HepG2 (cell line): ENCODE results near the gene DRG1. TPM values are rescaled to one million over a fixed set of nuclear protein-coding genes. Genes with fewer than 3 reads are reported as not detected.

Experiments used
- ATAC-seq: fragments of 200-7000 bp; cut with Tn5 transposase; 3 replicates; pipeline ENCODE4 v1.9.1; 2020; ENCODE audit warnings: mild to moderate bottlenecking, moderate library complexity
- BruUV-seq: library from RNA; stranded (reverse); fragments of 400-500 nt; replicated peaks from 2 replicates; lab custom pipeline; 2021; lab: Mats Ljungman, UMichigan
- CTCF ChIA-PET: fragments of 300-600 bp; formaldehyde crosslinking; extraction: SDS; loops from one replicate; lab custom pipeline; 2021; ENCODE audit warnings: low total read pairs, inconsistent platforms, low intra/inter-chr PET ratio; lab: Yijun Ruan, JAX
- POLR2A ChIA-PET: fragments of 350-600 bp; sonication (Branson Sonifier 250); formaldehyde crosslinking; loops from one replicate; lab custom pipeline; 2020; ENCODE audit warnings: antibody characterized with exemption, inconsistent platforms; lab: Yijun Ruan, JAX
- DNase-seq: peaks from one replicate; pipeline ENCODE4 v3.0.0-alpha.2; 2015; ENCODE audit warnings: low spot score
- FAIRE-seq: peaks from 3 replicates; lab custom pipeline; 2011; peaks lifted over from hg19 to GRCh38; lab: Jason Lieb, UNC
- H2AFZ ChIP-seq: one replicate; pipeline ENCODE4 v1.6.1; 2011; ENCODE audit warnings: low read length, inconsistent platforms
- H3K27ac ChIP-seq: fragments of 300-600 bp; 3 replicates; pipeline ENCODE4 v1.8.0; 2011; ENCODE audit warnings: mixed run types, mild to moderate bottlenecking, mixed read lengths, low read length, inconsistent platforms; ENCODE audit not compliant: insufficient read depth; ENCODE audit errors: extremely low read length
- H3K27me3 ChIP-seq, 2 experiments: fragments of 200-600 bp in 1 of 2; 2 replicates in 1 of 2; 3 replicates in 1 of 2; pipeline versions ENCODE4 v1.6.0 to v1.8.0; 2011; ENCODE audit warnings: low read length in 2 of 2, mild to moderate bottlenecking in 2 of 2, moderate library complexity in 2 of 2, inconsistent platforms in 1 of 2; ENCODE audit not compliant: insufficient read depth in 2 of 2, control insufficient read depth in 1 of 2
- H3K36me3 ChIP-seq, 2 experiments: fragments of 200-600 bp in 1 of 2; replicated peaks in 1 of 2; 2 replicates in 1 of 2; 3 replicates in 1 of 2; pipeline versions ENCODE4 v1.5.1 to v1.8.0; 2011; ENCODE audit warnings: low read length in 2 of 2, inconsistent platforms in 1 of 2; ENCODE audit not compliant: insufficient read depth in 2 of 2, control insufficient read depth in 1 of 2
- H3K4me1 ChIP-seq: 2 replicates; pipeline ENCODE4 v1.5.1; 2012; ENCODE audit warnings: low read length, inconsistent platforms; ENCODE audit not compliant: insufficient read depth
- H3K4me2 ChIP-seq: 2 replicates; pipeline ENCODE4 v1.6.0; 2011; ENCODE audit warnings: low read depth, low read length, inconsistent platforms
- H3K4me3 ChIP-seq, 3 experiments: fragments of 200-600 bp in 1 of 3; sonication (generic), shearing (Covaris generic) in 1 of 3; replicated peaks in 1 of 3; 2 replicates each; pipeline ENCODE4 v1.5.1; 2011 to 2016; ENCODE audit warnings: low read length in 3 of 3, inconsistent platforms in 2 of 3, low read depth in 2 of 3, mild to moderate bottlenecking in 2 of 3, control low read depth in 1 of 3, mixed read lengths in 1 of 3; ENCODE audit not compliant: insufficient read depth in 1 of 3
- H3K79me2 ChIP-seq: one replicate; pipeline ENCODE4 v1.6.1; 2011; ENCODE audit warnings: low read length, inconsistent platforms; ENCODE audit not compliant: insufficient read depth
- H3K9ac ChIP-seq: 2 replicates; pipeline ENCODE4 v1.6.0; 2011; ENCODE audit warnings: mild to moderate bottlenecking, low read depth, low read length, inconsistent platforms; ENCODE audit not compliant: insufficient read depth
- H3K9me3 ChIP-seq: 2 replicates; pipeline ENCODE4 v1.5.1; 2012; ENCODE audit warnings: mild to moderate bottlenecking, low read length
- H4K20me1 ChIP-seq: 2 replicates; pipeline ENCODE4 v1.6.0; 2011; ENCODE audit warnings: inconsistent platforms, mild to moderate bottlenecking, low read length, moderate library complexity; ENCODE audit not compliant: insufficient read depth
- BORCS8-MEF2B ChIP-seq: sonication (generic); formaldehyde crosslinking; IDR thresholded peaks from 2 replicates; pipeline ENCODE4 v1.8.0; 2022; ENCODE audit warnings: mild to moderate bottlenecking, missing genetic modification reagents
- JUNB ChIP-seq: sonication (generic); formaldehyde crosslinking; IDR thresholded peaks from 2 replicates; pipeline ENCODE4 v1.8.0; 2022; ENCODE audit warnings: missing genetic modification reagents, mild to moderate bottlenecking, borderline replicate concordance
- KLF15 ChIP-seq: sonication (generic); formaldehyde crosslinking; IDR thresholded peaks from 2 replicates; pipeline ENCODE4 v1.8.1; 2023; ENCODE audit warnings: borderline replicate concordance, mild to moderate bottlenecking, inconsistent platforms, missing genetic modification reagents, mixed read lengths
- MED1 ChIP-seq: sonication (generic); formaldehyde crosslinking; IDR thresholded peaks from 2 replicates; pipeline ENCODE4 v1.4.0; 2020; ENCODE audit warnings: missing genetic modification reagents
- ONECUT2 ChIP-seq: sonication (generic); formaldehyde crosslinking; IDR thresholded peaks from 2 replicates; pipeline ENCODE4 v1.4.0; 2020; ENCODE audit warnings: missing genetic modification reagents
- PPARG ChIP-seq: conservative IDR thresholded peaks from 2 replicates; pipeline ENCODE4 v1.6.1; 2016; ENCODE audit warnings: missing biosample characterization, missing genetic modification reagents
- SNRNP70 ChIP-seq: fragments of 200-400 bp; formaldehyde crosslinking; IDR thresholded peaks from 2 replicates; pipeline ENCODE4 v1.6.1; 2017; ENCODE audit warnings: mild to moderate bottlenecking, low read depth, low read length, moderate library complexity
- TOE1 ChIP-seq: sonication (generic); formaldehyde crosslinking; IDR thresholded peaks from 2 replicates; pipeline ENCODE4 v1.4.0; 2020; ENCODE audit warnings: mild to moderate bottlenecking, missing genetic modification reagents
- ZNF572 ChIP-seq: sonication (generic); formaldehyde crosslinking; IDR thresholded peaks from 2 replicates; pipeline ENCODE4 v1.5.1; 2020; ENCODE audit warnings: mild to moderate bottlenecking, missing genetic modification reagents
- ZSCAN21 ChIP-seq: sonication (generic); formaldehyde crosslinking; IDR thresholded peaks from 2 replicates; pipeline ENCODE4 v1.8.0; 2022; ENCODE audit warnings: mild to moderate bottlenecking, missing genetic modification reagents, moderate library complexity, borderline replicate concordance
- in situ Hi-C: cut with HindIII; loops from 2 replicates; pipeline ENCODE4 v1.10.0; 2017; ENCODE audit warnings: low pct_unique_long_range_greater_than_20kb; ENCODE audit not compliant: extremely low pct_ligation_motif_present
- intact Hi-C: fragments of 100-400 bp; cut with micrococcal nuclease; formaldehyde crosslinking; loops from one replicate; pipeline ENCODE4 v1.10.0; 2022; ENCODE audit not compliant: unreplicated experiment
- polyA plus RNA-seq, 8 experiments: library from polyadenylated mRNA; depleted of rRNA in 3 of 8; stranded (reverse) in 7 of 8; unstranded in 1 of 8; fragments of >200 nt; fragmentation: Illumina TruSeq in 4 of 8; extraction: Trizol in 4 of 8; gene quantifications; 2 replicates each; pipeline versions ENCODE4 v1.2.1 to v1.2.3, GENCODE V29; 2011 to 2016; ENCODE audit warnings: low read depth in 4 of 8, missing spikeins in 1 of 8, mixed read lengths in 1 of 8; ENCODE audit not compliant: insufficient read depth in 1 of 8
- total RNA-seq, 5 experiments: library from RNA; depleted of rRNA; stranded (reverse); fragments of >200 nt; fragmentation: Illumina TruSeq; extraction: Trizol; gene quantifications; 2 replicates each; pipeline ENCODE4 v1.2.3, GENCODE V29; 2016; ENCODE audit warnings: low read depth in 1 of 5
- TF ChIP-seq, protein P1 (sequence below): sonication (generic); formaldehyde crosslinking; IDR thresholded peaks from 2 replicates; pipeline ENCODE4 v1.4.0; 2020; ENCODE audit warnings: missing genetic modification reagents
- TF ChIP-seq, protein P2 (sequence below): sonication (generic); formaldehyde crosslinking; IDR thresholded peaks from 2 replicates; pipeline ENCODE4 v1.4.0; 2020; ENCODE audit warnings: mild to moderate bottlenecking, missing genetic modification reagents
- TF ChIP-seq, protein P3 (sequence below), 2 experiments: sonication (generic) in 1 of 2; formaldehyde crosslinking in 1 of 2; IDR thresholded peaks; 2 replicates each; pipeline versions ENCODE4 v1.6.1 to v1.9.0; 2014 to 2022; ENCODE audit warnings: antibody characterized with exemption in 1 of 2, borderline replicate concordance in 1 of 2, inconsistent platforms in 1 of 2, low read depth in 1 of 2, missing genetic modification reagents in 1 of 2

DRG1 gene
- total and polyA plus RNA-seq, 2 of the 13 experiments (the other 11 are each of a cell fraction or from before 2014, with no cell fraction given): 59.0 to 94.8 TPM

DNA sequence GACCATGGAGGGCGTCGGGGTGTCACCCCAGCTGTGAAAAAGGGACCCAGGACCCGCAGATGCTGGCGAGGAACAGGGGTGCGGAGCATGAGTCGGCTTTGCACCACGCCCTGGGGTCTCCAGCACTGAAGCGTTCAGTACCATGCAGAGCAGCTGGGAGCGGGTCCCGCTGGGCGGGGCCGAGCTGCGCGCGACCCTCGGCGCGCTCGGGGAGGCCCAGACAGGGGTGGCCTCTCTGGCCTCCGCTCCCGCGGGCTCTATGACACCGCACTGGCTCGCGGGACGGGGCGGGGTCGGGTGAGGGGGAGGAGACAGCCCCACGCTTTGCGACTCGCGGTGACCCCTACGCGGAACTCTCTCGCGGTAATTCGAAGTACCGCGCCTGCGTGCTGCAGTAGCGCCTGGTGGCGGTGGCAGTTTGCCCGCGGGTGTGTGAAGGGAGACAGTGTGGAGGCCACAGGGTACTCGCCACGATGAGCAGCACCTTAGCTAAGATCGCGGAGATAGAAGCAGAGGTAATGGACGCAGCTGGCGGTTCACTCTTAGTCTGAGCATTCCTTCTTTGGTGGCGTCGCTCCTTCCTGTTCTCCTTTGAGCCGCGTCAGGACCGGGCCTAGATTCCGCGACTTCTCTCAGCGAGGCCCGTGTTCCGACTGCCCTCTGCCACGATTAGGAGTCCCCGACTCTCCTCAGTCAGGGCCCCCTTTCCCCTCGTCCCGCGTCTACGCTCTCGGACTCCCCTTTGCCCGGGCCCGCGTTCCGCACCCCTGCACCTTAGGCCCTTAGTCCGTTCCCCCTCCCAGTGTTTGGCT lies at the start of gene DRG1 (continued):
- no peak; the same call in 1 of the 2 replicates for TF ChIP-seq PPARG (CRISPR knock-in tag)
- TF ChIP-seq BORCS8-MEF2B (CRISPR knock-in tag): no peak; the same call in 1 of the 2 replicates
- TF ChIP-seq SNRNP70: no peak
- TF ChIP-seq TOE1 (CRISPR knock-in tag): no peak
- TF ChIP-seq, protein P1, sequence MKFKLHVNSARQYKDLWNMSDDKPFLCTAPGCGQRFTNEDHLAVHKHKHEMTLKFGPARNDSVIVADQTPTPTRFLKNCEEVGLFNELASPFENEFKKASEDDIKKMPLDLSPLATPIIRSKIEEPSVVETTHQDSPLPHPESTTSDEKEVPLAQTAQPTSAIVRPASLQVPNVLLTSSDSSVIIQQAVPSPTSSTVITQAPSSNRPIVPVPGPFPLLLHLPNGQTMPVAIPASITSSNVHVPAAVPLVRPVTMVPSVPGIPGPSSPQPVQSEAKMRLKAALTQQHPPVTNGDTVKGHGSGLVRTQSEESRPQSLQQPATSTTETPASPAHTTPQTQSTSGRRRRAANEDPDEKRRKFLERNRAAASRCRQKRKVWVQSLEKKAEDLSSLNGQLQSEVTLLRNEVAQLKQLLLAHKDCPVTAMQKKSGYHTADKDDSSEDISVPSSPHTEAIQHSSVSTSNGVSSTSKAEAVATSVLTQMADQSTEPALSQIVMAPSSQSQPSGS: peak; percentile 54; the same call in 1 of the 2 replicates
- TF ChIP-seq, protein P2, sequence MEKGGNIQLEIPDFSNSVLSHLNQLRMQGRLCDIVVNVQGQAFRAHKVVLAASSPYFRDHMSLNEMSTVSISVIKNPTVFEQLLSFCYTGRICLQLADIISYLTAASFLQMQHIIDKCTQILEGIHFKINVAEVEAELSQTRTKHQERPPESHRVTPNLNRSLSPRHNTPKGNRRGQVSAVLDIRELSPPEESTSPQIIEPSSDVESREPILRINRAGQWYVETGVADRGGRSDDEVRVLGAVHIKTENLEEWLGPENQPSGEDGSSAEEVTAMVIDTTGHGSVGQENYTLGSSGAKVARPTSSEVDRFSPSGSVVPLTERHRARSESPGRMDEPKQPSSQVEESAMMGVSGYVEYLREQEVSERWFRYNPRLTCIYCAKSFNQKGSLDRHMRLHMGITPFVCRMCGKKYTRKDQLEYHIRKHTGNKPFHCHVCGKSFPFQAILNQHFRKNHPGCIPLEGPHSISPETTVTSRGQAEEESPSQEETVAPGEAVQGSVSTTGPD (CRISPR knock-in tag): no peak
- no peak for TF ChIP-seq ONECUT2 (CRISPR knock-in tag)
- TF ChIP-seq ZSCAN21 (CRISPR knock-in tag): peak; percentile 43; the same call in 1 of the 2 replicates

DNA sequence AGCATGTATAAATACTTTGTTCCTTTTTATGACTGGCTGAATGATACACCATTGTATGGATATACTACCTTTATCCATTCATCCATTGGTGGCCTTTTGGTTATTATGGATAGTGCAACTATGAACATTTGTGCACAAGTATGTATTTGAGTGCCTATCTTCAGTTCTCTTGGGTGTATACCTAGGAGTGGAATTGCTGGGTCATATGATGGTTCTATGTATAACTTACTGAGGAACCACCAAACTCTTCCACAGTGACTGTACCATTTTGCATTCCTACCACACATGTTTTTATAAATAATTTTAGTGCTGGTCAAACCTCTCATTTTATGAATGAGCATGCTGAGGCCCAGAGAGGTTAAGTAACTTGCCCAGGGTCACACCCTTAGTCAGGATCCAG lies 49.4 kb upstream of the DRG1 start:
- BruUV-seq: no TSS peak
- no peak overlapping the region for H3K4me3 ChIP-seq
- H2AFZ ChIP-seq: no peak overlapping the region
- no peak for ATAC-seq
- no peak for DNase-seq
- FAIRE-seq: no peak
- H3K27ac ChIP-seq: no peak overlapping the region
- peak overlapping the region; percentile 2; the same call in 1 of the 2 replicates for H3K4me2 ChIP-seq
- CTCF ChIA-PET: no interaction called here
- H4K20me1 ChIP-seq: peaks cover 1% of the 10 kb centered on the region; the same call in 1 of the 2 replicates
- H3K4me1 ChIP-seq: peaks cover 47% of the 10 kb centered on the region
- no peaks in the 10 kb centered on the region for H3K36me3 ChIP-seq
- no peaks in the 10 kb centered on the region; a peak in 1 of 5 replicates for H3K27me3 ChIP-seq
- POLR2A ChIA-PET: interaction anchor here (1.0 to 1.3 kb wide), 3 partner anchors 10 to 49 kb away, joined by 5 to 8 read pairs (median 5); partner anchors contain the start of gene DRG1
- in situ Hi-C loops (loop anchor here (5.0 kb wide), 1 partner anchor 47 kb away; the partner anchor contains the start of gene DRG1), intact Hi-C loops (no loop called here)
- peaks cover 10% of the 10 kb centered on the region for H3K79me2 ChIP-seq
- no peak overlapping the region for H3K9ac ChIP-seq
- no peaks in the 10 kb centered on the region for H3K9me3 ChIP-seq
- TF ChIP-seq KLF15 (no peak), MED1 (no peak), ZNF572 (CRISPR knock-in tag) (no peak), JUNB (no peak)
- TF ChIP-seq, protein P3, sequence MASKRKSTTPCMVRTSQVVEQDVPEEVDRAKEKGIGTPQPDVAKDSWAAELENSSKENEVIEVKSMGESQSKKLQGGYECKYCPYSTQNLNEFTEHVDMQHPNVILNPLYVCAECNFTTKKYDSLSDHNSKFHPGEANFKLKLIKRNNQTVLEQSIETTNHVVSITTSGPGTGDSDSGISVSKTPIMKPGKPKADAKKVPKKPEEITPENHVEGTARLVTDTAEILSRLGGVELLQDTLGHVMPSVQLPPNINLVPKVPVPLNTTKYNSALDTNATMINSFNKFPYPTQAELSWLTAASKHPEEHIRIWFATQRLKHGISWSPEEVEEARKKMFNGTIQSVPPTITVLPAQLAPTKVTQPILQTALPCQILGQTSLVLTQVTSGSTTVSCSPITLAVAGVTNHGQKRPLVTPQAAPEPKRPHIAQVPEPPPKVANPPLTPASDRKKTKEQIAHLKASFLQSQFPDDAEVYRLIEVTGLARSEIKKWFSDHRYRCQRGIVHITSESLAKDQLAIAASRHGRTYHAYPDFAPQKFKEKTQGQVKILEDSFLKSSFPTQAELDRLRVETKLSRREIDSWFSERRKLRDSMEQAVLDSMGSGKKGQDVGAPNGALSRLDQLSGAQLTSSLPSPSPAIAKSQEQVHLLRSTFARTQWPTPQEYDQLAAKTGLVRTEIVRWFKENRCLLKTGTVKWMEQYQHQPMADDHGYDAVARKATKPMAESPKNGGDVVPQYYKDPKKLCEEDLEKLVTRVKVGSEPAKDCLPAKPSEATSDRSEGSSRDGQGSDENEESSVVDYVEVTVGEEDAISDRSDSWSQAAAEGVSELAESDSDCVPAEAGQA (IDR thresholded peaks at IDR 0.05; ENCODE audit: low read depth): no peak
- TF ChIP-seq, protein P3 (CRISPR knock-in tag; IDR thresholded peaks at IDR 0.05; ENCODE audit: borderline replicate concordance): no peak
